ENCODE results near the gene ADI1.

The ADI1 gene, protein sequence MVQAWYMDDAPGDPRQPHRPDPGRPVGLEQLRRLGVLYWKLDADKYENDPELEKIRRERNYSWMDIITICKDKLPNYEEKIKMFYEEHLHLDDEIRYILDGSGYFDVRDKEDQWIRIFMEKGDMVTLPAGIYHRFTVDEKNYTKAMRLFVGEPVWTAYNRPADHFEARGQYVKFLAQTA

DNA sequence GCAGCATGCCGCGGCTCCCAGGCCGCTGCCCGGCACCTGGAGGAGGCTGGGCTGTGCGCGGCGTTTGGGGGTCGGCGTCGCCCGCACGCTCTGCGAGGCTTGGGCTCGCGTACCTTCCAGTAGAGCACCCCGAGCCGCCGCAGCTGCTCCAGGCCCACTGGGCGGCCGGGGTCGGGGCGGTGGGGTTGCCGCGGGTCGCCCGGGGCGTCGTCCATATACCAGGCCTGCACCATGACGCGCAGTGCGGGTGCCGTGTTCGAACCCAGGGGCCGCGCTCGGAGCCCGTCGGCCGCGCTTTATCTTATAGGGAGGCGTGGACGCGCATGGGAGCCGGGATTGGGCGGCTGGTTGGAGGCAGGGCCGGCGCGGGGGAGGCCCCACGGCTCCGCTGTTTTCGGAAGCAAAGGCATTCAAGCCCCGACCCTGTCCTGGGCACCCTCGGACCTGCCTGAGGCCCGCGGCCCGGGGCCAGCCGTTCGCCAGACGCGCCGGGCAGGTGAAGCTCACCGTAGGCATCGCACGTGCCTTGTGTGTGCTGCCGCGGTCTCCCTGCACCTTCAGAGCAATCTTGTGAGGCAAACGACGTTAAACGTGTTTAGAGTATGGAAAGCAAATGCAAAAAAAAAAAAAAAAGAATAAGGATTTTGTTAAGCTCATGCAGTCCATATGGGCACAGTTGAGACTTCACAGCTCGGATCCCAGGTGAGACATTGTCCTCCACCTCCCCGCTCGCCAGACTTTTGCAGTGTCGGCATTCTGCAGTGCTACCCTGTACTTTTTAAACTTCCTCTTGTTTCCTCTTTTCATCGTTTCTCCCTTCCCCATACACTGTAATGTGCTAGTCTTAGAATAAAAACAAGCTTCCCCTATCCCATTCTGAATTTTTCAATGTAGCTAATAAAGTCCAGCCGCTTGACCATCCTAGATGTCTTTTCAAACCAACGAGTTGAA, at the start of gene ADI1:
Gene ADI1, minus strand, starts transcription at position 277 of the 951 bp plus-strand sequence. Its CDS starts 44 bp downstream, at position 233.
- DNase-seq (ENCODE audit: low spot score), result peak; percentile 89

DNA sequence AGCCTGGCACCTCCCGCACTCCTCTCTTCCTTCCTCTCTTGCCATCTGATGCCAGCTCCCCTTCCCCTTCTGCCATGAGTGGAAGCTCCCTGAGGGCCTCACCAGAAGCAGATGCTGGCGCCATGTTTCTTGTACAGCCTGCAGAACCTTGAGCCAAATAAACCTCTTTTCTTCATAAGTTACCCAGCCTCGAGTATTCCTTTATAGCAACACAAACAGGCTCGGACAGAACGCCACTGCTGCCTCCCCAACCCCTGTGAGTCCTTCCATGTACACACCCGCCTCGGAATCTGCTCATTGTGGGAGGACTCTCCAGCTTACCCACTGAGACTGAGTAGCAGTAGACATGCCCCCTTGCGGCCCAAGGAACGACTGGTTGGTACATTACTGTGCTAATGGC, 47.5 kb upstream of the ADI1 start:
- DNase-seq (ENCODE audit: low spot score), result no peak

DNA sequence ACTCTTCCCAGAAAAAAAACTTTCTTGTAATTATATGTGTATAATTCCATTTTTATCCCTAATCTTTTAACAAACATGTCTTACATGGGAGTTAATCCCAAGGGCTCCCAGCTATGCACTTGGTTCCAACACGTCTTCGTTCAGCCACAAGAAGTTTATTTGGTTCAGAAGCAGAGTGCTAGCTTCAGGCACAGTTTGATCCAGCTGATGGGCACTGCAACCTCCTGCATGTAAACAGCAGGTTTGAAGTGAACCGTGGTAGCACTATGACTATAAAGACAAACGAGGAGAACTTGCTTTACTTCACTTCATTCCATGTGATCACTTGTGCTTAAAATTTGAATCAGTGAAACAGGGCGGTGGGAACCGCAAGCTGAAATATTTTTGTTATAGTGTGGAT, 45.8 kb upstream of the ADI1 start:
- no peak for DNase-seq (ENCODE audit: low spot score)

DNA sequence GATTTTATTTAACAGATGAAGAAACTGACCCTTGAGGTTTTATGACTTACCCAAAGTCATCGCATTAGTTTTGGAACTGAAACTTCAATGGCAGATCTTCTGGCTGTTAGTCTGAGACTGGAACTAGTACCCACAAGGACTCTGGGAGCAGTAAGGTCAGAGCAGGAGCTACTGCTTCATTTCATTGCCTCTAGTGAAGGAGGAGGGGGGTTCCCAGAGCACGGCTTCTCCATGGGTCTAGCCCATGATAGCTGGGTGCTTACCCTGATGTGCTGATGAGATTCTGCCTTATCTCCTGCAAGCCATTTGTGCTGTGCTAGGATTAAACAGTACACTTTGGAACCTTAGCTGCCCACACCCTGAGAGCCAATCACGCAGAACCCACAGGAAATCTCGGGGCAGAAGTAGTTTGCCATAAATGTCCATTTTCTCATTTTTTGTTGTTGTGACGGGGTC, 44.2 kb upstream of the ADI1 start:
- no peak for DNase-seq (ENCODE audit: low spot score)

DNA sequence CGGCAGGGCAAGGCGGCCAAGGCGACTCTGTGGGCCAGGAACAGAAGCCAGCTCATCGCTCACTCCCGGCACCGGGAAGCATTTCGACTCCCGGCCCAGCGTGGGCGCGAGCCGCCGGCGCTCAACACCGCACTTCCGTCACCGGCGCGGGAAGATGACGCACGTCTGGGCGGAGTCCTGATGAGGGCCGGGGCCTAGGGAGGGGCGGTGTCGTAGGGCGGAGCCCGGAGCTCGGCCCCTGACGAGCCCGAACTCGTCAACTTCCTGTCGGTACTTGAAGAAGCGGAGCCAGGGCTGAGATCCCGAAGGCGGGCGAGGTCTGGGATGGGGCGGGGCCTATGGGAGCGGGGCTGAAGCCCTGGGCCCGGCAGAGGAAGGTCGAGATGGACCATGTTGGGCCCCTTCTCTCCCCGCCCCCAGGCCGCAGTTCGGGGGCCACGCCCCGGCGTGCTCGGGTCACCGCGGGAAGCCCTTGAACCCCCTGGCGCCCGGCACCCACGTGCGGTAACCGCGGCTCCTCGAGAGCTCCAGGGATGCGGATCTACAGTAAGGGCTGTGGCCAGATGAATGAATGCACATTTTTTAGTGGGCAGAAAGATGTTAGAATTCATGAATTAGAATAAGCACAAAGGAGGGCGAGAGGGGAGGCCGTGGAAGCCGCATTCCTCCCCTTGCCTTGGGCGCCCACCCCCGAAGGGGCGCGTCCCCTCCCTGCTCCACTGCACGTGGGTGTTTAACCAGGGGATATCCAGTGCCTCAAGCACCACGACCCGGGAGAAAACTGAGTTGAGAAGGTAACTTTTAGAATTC, 39.1 kb upstream of the ADI1 start, which contains the start of gene RNASEH1:
Gene RNASEH1, minus strand, starts transcription at position 129 of the 810 bp plus-strand sequence. Its CDS starts 73 bp downstream, at position 56.
- peak; percentile 100 for DNase-seq (ENCODE audit: low spot score)

DNA sequence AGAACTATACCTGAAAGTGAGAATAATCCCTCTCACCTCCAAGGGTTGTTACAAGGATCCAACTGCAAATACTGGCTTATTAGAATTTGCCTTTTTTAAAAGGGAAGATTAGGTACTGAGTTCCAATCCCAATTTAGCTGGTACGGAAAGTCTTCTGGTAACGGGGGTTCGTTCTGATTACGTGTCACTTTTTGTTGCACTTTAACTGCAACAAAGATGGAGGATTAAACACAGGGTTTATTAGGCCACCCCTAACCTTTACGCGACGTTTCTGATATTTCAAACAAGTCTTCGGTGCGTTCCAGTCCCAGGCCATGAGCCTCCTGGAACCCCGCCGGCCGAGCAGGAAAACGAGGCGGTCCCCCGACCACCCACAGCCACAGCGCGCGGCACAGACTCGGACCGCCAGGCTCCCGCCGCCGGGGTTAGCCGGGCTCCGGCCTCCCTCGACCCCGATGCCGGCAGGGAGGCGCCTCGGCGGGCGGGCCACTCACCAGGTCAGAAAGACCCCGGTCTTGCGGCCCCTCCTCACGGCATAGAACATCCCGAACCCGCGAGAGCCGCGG, 38.4 kb upstream of the ADI1 start:
- peak; percentile 7 for DNase-seq (ENCODE audit: low spot score)

DNA sequence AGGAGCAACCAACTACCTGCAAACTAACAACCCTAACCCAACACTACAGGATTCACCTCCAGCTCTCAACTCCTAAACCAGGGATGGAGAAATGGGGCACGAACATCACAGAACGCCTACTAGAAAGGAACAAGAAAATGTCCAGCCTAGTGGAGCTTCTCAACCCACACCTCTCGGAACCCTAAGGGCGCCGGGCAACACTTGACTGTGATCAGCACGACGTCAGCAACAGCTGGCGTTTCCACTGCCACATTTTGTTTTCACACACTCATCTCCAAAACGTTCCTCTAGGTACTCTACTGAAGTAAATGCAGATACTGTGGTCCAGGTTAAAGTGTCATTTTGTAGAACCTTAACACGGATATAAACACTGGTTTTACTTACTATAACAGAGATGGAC, 34.6 kb upstream of the ADI1 start:
- DNase-seq (ENCODE audit: low spot score), result no peak

DNA sequence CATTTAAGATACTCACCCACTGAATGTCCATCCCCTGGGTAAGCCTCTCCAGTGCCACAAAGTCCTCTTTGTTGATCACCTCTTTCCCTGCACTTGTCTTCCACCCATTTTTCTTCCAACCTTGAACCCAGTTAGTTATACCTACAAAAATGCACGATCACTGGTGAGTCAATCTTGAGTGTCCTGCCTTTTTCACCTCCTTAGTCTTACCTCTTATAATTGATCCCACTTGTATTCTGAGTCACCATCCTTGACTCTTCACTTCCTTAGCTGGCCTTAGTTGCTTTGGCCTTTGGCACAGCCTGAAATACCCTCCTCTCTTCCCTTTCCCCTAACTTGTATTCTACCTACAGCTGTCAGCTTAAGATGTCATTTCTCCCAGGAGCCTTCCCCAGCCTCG, 28.6 kb upstream of the ADI1 start:
- DNase-seq (ENCODE audit: low spot score), result no peak

DNA sequence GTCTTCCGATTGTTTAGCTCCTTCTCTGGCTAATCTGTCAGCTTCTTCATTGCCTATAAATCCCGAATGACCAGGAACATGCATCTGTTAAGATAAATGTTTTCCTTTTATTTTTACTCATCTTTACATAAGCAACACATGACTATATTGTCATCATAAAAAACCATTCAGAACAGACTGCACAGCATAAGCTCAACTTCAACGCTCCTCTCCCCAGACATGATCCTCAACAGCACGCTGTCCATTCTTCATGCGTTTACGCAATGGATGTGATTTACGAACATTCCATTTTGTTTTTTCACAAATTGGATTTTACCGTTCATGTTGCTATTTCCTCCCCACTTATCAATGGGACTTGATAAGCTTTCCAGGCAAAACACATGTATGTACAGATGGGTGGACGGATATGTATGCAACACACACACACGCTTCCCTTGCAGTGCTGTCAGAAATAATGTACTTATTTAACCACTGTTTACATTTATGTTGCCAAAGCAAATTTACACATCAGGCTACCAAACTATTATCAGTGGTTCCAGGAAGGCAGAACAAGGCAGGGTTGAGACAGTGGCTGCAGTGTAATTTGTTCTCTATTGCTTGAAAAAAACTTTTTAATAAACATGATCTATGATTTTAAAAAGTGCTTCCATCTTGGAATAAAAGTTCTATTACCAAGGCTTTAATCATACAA, 26.6 kb upstream of the ADI1 start:
- no peak for DNase-seq (ENCODE audit: low spot score)

DNA sequence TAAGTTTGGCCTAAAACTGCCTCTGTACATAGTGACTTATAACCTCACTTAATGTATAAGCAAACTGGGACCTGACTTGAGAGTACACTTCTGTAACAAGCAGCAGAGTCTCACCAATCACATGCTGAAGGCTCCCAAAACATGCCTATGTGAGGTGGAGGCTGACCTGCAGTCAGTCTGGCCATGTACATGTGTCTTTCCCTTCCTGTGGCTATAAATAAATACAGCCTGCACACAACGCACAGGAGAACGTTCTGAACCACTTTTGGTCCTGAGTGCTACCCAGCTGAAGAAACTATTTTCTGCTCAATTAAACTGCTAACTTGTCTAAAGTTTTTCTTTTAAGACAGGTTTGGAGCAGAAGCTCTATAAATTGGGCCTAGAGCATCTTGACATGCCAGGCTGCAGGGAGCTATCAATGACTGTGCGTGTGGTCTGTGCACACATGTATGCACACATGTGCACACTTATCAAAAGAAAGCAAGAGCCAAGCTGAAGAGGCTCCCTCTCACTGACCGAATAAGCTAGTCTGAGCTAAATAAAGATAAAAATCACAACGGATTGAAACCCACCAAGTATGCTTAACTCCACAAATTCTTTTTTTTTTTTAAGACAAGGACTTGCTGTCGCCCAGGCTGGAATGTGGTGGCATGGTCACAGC, 23.8 kb upstream of the ADI1 start:
- DNase-seq (ENCODE audit: low spot score), result no peak

DNA sequence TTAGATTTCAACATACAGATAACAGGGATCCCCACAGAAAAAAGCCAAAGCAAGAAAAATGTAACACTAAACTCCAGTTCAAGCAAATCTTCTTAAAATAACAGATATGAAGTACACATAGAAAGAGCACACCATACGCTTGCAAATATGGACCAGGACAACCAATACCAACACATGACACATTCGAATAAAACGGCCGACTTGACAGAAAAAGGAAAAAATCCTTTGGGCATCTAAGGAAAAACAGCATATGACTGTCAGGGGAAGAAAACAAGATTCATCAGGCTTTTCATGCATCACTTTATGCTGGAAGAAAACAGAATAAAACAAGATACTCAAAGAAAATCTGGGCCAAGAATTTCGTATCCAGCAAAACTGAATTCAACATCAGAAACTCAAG, 22.8 kb upstream of the ADI1 start:
- DNase-seq (ENCODE audit: low spot score), result no peak

DNA sequence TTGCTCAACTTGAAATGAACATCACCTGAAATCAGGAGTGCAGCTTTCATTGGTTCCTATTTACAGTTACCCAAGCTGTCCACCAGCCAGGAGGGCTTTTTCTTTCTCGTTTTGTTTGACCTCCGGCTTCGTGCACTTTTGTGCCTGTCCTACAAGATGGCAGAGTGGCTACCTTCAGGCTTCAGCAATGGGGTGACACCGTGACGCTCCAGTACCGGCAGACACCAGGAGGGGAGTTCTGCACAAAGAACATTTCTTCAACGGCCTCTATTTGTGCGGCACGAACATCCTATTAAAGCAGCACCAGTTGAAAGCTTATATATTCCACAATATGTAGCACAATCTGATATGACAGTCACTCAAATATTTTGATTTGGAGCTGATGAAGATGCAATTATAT, 20.5 kb upstream of the ADI1 start:
- no peak for DNase-seq (ENCODE audit: low spot score)

DNA sequence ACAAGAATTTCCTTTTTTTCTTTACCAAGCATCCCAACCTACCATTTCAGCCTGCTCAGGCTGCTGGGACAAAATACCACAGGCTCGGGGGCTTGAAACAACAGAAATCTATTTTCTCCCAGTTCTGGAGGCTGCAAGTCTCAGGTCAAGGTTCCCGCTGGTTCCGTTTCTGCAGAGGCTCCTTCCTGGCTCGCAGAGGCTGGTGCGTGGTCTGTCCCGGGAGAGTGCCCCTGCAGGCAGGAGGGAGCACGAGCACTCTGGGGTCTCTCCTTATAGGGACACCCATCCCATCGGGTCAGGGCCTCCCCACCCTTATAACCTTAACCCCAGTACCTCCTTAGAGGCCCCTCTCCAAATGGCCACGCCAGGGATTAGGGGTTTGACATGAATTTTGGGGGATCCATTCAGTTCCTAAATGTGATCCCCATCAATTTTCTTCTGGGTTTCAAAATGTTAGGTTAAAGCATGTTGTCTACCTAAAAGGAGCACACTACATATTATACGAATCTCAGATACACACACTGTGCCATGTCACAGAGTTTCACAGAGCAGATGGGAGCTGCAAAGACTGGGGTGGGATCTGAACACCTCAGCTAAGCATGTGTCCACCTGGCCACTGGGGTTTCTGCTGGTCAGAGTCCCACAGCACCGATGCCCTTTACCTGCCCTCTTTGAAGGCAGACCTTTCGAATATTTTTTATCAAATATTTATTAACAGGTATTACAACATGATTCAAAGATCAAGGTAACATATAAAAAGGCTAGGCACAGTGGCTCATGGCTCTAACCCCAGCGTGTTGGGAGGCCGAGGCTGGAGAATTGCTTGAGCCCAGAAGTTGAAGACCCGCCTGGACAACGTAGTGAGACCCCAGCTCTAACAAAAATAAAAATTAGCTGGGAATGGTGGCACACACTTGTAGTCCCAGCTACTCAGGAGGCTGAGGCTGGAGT, 17.6 kb upstream of the ADI1 start:
- DNase-seq (ENCODE audit: low spot score), result peak; percentile 65

DNA sequence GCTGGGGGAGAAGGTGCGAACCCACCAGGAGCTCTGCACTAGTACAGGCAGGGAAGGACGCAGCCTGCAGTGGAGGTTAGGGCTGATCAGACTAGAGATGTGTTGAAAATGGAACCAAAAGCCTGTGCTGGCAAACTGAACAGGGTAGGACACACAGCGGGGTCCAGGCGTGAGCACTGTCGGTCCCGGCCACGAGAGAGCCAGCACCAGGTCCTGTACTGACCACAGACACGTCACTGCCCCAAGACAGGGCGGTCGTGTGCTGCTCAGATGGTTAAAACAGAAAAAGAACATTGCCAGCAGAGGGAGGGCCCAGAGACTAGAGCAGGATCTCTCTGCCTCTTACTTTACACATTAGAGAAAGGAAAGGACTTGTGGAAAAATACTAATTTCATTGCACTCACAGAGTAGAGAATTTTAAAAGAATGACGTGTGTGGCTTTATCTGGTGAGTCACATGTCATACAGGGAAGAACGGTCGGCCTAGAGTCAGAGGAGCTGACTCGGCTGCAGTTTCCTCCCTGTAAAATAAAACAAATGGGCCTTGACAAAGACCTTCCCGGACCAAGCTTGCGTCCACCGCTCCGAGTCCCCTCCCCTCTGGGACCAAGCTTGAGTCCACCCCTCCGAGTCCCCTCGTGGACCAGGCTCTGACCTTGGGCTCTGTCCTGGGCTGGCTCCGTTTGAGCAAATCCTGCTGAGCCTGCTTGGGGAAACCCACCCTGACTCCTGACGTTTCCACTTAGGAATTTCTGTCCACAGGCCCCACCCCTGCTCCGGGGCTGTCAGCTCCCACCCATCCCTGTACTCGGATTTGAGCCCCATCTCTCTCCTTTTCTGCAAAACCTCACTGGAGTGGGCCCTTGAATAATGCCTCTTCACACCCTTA, 16.7 kb upstream of the ADI1 start:
- DNase-seq (ENCODE audit: low spot score), result peak; percentile 76

DNA sequence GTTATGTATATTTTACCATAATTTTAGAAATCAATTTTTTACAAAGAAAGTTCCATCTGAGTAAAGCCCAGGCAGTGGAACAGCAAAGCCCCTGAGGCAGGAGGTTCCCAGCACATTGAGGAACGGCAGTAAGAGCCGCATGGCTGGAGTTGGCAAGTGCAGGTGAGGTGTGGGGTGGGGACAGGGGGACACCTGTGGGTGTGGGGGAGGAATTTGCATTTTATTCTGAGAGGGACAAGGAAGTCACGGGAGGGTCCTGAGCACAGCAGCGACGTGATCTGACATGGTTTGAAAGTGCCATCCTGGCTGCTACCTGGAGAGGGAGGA, 16.1 kb upstream of the ADI1 start:
- no peak for DNase-seq (ENCODE audit: low spot score)

DNA sequence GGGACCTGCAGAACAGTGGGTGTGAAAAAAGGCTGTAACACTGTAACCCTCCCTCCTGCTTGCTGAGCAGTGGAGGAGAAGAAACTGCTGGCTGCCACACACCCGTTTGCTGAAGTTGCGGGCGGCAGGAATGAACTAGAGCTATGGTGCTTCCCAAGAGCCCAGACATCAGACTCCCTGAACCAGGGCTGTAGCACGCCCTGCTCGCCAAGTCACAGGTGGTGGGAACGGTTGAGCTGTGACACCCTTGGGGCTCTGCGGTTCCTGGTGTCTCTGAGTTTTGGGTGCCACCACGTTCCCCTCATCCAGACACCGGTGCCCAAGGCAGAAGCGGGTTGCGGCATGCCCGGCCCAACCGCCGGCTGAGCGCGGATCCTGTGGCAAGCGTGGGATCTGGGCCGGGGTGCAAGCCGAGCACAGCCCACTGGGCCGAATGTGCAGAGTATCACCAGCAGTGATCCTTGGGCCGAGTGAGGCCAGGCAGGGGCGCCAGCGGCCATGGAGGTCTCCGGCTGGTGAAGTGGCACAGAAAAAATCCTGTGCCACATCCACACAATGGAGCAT, 15.0 kb upstream of the ADI1 start:
- no peak for DNase-seq (ENCODE audit: low spot score)

DNA sequence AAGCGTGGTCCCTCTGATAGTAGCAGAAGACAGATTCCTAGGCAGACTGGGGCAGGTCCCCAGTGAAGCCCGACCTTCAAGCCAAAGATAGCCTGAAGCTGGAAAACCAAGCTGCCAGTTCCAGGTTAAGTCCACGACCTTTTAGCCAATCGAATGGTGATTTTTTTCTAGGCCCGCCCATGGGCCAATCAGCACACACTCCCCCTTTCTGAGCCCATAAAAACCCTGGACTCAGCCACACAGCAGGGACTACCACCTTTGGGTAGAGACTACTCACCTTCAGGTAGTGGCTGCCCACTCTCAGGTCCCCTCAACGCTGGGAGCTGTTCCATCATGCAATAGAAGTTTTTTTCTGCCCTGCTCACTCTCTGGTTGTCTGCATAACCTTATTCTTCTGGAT, 14.5 kb upstream of the ADI1 start:
- no peak for DNase-seq (ENCODE audit: low spot score)

DNA sequence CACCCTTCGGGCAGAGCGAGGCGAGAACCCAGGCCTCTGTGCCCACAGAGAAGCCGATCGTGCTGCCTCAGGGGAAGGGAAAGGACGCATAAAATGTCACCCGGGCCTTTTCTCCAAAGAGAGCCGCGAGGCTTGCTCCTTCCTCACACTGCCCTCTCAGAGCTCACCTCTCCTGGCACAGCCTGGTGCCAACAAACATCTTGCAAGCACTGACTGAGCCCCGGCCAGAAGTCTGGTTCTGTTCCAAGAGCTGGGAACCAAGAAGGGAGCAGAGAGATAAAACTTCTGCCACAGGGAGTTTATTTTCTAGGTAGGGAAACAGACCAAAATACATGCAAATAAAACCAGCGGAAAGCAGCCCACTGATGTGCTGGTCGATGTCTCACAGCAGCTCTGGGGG, 13.6 kb upstream of the ADI1 start:
- no peak for DNase-seq (ENCODE audit: low spot score)
